DMS79 treated with DMSO at 0.1 percent for 48 hours (cell line): ENCODE results near the gene MKX.

Experiments used
- DNase-seq: peaks from one replicate; lab custom pipeline; 2025; lab: John Stamatoyannopoulos, UW

The MKX gene, protein sequence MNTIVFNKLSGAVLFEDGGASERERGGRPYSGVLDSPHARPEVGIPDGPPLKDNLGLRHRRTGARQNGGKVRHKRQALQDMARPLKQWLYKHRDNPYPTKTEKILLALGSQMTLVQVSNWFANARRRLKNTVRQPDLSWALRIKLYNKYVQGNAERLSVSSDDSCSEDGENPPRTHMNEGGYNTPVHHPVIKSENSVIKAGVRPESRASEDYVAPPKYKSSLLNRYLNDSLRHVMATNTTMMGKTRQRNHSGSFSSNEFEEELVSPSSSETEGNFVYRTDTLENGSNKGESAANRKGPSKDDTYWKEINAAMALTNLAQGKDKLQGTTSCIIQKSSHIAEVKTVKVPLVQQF

DNA sequence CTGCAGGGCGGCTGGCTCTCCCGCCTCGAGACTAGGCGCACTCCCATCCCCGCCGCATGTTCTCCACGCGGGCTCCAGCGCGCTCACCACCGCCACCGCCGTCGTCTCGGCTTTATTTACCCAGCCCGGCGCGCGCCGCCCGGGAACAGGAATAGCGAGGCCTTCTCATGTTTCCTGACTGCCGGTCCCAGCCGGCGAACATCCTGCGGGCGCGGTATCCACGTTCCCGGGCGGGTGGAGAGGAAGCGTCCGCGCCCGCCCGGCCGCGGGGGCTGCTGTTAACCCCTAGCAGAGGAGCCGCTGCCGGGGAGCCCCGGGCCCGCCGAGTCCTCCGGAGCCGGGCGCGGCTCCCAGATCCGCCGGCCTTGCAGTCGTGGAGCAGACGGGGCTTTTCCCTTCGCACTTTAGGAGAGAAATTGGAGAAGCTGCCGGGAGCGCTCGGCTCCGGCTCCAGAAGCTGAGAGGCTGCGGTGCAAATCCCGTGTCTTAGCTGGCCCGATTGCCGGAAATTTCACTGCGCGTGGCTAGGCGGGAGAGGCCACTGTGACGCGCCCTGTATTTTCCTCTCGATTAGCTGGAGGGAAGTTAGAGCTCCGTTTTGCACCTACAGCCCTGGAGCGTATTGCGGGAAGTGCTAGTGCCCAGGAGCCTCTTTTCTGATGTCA, at the start of gene MKX:
MKX (minus strand) TSS at position 88 of the 665 bp plus-strand sequence. CDS start 2,404 bp downstream, outside the sequence.
- DNase-seq = no peak

DNA sequence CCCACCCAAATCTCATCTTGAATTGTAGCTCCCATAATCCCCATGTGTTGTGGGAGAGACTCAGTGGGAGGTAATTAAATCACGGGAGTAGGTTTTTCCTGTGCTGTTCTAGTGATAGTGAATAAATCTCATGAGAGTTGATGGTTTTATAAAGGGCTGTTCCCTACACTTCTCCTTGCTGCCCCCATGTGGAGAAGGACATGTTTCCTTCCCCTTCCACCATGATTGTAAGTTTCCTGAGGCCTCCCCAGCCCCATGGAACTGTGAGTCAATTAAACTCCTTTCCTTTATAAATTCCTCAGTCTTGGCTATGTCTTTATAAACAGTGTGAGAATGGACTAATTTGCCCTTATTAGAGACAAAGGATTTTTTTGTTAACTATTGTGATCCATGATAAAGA, 48.5 kb upstream of the MKX start:
- no peak for DNase-seq

DNA sequence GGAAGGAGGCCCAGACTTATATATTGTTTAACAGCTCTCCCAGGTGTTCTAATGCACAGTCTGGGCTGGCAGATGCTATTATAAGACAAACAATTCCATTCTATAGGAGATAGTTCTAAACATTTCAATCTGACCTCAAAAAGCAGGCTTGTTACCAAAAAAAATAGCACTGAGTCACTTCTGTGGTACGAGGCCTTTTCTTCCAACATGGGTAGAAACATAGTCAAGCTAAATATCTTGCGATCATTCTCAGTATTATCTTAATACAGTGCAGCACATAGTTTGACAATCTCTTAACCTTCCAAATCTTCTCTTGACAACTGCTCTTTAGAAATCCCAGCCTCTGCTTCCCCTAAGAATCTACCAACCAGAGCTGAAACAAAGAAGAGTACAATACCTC, 46.6 kb upstream of the MKX start:
- no peak for DNase-seq

DNA sequence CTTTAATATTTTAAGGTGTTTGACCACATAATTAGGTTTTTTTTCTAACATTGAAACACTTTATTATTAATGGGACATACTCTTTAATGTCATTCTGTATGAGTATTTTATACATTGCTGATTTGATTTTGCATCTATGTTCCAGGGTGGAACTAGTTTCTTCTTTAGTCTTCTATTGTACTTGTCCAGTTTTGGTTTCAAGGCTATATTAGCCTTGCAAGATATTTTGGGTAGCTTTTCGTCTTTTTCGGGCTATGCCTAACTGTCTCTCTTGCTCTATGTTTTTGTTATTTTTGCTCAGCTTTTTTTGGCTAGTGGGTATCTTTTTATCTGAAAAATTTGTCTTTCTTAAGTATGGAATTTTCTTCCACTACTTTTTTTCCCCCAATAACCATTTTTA, 38.7 kb upstream of the MKX start:
- no peak for DNase-seq

DNA sequence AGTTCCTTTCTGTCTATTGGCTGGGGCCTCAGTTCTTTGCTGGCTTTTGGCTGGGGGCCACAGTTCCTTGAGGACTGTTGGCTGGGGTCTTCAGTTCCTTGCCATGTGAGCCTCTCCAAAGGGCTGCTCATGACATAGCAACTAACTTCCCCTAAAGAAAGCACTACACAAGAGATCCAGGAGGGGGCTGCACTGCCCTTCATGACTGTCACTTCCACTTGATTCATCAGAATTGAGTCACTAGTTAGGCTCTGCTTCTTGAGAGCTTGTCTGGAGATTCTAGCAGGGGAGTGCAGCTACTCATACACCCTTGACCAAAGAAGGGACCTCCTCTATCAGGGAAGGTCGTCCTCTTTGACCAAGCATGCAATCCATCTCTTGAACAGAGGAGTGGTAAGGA, 38.0 kb upstream of the MKX start:
- no peak for DNase-seq

DNA sequence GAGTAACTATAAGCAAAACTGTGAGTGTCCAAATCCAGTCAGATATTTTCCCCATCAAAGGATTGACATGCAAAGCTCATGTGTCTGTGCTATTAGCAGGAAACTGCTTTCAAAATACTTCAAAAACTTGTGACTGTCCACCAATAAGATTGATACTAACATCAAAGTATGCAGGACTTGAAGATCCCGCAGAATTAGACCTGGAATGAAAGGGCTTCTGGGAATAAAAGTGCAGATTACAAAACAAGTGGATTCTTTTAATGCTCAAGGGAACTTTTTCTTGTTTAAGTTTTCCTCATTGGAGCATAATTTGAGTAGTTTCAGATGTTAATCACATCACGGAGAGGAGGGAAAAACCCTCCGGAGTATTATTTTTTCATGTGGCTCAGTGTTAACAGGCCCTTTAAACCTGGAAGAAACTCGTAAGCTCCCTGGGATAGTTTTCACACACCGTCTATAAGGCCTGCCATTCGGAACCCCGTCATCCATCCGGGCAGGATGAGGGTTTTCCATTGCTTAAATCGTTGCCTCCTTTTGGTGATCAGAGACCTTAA, 33.9 kb upstream of the MKX start:
- no peak for DNase-seq

DNA sequence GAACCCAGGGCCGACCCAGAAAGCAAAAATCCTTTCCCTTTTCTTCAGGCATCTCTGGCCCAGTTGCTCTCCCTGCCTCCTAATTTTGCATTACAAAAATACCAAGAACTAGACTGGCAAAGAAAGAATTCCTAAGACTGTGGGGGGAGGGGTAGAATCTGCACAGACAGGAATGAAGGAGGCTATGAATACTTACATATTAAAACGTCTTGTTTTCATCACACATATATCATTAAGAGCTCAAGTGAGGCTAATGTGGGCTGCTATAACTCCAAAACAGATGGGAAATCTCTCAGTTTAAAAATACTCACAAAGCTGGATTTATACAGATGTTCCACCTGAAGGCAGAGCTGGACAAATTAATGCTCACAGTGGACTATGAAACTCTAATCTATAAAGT, 29.2 kb upstream of the MKX start:
- no peak for DNase-seq

DNA sequence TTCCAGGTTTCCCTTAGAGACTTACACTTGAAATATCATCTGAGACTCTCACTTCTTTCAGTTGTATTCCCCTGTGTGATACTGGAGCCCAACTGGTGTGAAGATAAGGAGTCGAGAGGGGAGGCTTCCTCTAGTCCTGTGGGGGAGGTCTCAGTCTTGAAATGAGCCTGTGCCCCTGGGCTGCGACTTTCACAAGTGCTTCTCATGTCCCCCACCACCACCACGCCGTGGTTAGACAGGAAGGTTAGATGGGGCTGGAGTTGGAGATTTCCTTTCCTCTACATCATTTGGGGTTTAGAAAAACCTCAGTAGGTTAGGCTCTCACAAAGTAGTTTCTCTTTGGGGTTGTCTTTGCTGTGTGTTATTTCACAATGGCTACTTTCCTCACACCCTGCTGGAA, 25.6 kb upstream of the MKX start:
- DNase-seq = no peak

DNA sequence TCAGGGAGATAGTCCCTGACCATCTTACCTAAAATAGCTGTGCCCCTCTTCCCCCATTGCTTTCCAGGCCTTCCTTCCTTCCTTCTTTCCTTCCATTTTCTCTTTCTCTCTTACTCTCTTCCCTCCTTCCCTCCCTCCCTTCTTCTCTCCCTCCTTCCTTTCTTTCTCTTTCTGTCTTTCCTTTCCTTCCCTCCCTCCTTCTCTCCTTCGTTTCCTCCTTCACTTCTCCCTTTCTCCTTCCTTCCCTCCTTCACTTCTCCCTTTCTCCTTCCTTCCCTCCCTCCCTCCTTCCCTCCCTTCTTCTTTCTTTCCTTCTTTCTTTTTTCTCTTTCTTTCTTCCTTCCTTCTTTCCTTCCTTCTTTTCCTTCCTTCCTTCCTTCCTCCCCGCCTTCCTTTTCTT, 24.6 kb upstream of the MKX start:
- no peak for DNase-seq

DNA sequence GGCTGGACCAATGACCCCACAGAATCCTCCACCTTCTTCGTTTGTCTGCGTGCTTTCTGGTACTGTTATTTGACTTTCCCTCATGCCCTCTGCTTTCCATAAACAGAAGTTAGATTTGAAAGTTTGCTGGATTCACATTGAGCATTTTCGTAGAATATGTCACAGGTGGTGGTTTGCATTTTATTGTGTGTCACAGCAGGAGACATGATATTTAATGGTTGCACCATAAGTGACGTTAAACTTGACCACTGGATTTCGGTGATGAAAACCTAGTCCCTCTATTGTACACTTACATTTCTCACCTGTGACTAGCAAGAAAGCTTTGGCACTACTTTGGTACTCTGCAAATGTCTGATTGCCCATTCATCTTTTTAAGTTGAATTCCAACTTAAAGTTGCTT, 15.2 kb upstream of the MKX start:
- DNase-seq = no peak

DNA sequence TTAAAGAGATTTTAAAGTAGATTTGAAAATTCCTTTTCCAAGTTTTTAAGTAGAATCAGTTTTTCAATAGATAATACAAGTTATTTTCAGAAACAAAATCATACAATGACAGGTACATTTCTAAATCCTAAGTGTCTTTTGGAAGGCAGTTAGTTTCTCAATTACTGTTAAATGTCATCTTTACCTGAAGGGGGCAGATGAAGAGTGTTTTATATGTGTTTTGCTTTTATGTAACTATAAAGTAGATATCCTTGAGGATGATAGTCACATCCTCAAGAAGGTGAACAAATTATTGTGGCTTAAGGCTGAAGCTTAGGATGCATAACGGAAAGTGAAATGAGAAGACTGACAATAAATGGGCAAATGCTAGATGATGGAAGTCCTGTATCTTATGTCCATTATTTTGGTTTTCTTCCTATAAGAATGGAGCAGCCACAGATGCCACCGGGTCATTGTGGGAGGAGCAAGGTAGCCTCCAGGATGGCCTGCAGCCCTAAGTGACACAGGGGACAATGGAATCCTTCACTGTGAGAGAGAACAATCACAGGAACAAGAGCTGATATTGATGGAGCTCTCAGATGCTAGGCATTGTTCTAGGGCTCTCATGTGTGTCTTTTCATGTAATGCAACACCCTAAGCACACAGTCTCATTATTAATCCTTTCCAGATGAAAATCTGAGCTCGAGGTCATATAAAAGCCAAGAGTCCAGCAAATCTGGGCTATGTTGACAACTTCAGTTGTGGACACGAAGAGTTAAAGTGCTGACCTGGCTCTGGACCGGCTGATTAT, 14.1 kb upstream of the MKX start:
- DNase-seq = no peak

DNA sequence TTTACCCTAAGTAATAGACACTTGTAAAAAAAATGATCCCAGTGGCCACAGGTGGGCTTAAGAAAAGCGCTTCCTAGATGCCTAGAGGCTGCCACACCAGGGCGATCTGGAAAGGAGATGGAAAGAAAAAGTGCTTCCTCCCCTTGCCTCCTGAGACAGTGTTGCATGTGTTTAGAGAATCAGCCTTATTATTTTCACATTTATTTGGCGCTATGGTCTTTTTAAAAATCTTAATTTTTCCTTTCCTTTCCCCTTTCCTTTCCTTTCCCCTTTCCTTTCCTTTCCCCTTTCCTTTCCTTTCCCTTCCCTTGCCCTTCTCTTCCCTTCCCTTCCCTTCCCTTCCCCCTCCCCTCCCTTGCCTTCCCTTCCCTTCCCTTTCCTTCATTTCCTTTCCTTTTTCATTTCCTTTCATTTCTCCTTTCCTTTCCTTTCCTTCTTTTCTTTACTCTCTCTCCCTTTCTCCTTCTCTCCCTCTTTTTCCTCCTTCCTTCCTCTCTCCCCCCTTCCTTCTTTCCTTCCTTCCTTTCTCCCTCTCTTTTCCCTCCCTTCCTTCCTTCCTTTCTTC, 7.1 kb upstream of the MKX start:
- DNase-seq = no peak

DNA sequence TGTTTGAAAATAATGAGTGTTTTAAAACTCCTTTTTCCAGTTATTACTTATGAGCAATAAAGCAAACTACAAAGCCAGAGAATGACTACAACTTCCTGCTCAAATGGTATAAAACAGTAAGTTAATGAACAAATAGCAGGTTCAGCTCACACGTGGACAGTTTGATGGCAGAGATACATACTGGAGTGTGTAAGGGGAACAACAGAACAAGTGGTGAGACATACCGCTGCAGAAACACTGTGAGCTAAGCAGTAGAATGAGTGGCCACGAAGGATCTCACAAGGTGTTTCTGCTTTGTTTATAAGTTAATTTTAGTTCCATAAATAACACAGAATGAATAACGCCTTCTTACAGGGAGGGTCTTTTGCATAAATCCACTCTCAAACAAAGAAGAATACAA, 3.0 kb upstream of the MKX start:
- DNase-seq = no peak

DNA sequence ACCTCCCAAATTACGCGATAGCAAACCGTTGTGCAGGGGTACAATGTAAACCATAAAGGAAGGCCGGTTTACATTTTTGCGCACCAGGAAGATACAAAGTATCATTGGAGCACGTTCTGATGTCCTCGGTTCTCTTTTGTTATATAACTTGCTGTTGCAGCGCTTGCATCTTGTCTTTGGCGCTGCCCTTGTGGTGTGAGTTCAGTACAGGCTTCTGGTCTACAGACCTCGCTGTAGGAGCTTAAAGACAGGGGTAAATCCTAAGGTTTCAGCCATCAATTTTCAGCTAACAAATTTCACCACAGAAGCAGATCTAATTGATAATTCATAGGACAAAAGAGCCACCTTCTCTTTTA, 1.5 kb upstream of the MKX start:
- DNase-seq = no peak

DNA sequence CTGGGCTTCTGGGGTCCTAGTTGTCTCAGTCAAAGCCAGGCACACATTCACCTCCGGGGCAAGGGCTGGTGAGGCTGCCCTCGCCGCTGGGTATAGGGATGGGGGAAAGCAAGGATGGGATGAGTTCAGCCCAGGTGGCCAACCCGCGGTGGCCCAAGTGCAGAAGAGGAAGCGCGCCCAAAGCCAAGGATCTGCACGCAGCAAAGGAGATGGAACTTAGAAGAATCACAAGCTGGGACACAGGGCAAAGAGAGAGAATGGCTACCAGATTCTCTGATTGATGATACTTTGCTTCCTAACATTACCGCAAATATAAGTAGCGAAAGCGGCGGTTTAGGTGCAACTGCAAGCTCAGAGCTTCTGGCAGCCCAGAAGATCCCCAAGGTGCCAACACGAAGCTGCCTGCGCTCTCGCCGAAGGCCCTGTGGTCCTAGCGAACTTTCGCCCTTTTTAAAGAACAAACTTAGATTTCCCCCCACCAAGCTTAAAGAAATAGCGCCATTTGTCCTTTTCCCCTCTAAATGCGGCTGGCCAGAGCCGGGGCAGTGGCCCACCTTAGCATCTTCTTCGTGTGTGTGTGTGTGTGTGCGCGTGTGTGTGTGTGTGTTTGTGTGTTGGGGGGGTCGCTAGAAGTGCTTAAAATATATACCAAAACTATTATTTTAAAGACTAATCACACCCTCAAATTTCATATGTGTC, 927 bp upstream of the MKX start:
- DNase-seq = no peak

DNA sequence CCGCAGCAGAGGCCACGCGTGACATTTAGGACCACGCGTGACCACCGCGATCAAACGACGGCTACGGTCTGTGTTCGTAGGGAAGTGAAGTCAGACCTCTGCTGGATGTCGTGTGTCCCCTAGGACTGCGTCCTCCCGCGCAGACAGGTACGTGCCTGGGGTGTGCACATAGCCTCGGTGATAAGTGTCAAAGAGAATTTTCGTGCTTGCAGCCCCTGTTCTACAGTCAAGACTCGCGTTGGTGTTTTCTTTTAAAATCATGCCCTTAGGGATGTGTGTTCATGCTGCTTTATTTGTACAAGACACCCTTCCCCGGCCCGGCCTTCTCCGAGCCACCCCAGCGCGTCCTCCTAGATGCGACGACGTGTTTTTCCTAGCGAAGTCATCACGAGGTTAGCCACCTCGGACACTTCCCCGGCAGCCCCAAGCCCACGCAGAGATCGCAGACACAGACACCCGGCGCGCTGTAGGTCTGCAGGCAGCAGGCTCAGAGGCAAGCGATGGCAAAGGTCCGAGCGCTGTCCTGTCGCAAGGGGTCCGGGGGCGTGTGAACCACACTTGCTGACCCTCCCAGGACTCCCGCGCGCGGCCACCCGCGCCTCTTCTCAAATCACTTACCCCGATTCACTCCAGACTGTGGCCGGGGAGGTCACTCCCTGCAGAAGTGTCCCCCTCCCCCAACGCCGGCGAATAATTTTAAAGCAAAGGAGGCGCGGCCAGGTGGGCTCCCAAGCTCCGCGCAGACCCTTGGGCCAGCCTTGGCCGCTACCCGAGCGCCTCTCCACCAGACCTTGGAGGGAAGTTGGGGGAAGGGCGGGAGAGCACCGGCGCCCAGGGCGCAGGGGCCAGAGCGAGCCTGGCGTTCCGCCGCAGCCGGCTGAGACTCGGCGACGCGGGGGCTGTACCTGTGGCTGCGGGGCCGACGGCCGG, 552 bp downstream of the MKX start:
- DNase-seq = no peak

DNA sequence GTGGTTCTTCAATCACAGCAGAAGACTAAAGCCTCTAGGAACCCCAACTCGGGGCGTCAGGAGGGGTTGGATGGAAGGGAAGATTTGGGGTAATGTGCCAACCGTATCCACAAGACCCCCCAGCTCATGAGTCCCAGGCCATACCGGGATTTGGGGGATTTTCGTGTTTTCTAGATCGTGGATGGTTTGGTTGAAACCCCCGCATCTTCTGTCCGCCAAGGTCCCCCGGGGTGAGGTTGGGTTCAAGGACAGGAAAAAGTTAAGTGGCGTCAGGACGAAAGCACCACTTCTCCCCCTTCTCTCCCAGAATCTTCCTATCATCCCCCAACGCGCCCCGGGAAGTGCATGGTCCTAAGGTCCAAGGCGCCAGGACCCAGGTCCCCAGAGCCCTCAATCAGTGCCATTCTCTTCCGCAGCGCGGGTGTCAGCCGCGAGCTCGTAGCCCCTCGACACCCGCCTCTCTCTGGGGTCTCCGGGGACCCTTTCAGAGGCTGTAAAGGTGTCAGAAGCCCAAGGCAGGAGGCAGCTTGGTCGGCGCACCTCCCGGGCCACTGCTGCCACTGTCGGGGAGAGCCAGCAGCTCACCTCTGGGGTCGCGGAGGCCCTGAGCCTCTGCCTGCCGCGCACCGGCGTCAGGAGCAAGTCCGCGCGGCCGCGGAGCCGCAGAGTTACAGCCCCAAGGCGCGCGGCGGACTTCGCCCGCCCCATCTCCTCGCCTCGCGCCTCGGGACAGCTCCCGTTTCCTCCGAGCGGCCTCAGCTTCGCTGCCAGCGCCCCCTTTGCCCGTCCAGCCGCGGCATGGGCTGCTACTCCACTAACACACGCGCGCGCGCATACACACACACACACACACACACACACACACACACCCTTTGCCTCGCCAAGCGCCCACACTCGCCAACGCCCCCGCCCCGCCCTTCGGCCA, 1.5 kb downstream of the MKX start:
- no peak for DNase-seq

DNA sequence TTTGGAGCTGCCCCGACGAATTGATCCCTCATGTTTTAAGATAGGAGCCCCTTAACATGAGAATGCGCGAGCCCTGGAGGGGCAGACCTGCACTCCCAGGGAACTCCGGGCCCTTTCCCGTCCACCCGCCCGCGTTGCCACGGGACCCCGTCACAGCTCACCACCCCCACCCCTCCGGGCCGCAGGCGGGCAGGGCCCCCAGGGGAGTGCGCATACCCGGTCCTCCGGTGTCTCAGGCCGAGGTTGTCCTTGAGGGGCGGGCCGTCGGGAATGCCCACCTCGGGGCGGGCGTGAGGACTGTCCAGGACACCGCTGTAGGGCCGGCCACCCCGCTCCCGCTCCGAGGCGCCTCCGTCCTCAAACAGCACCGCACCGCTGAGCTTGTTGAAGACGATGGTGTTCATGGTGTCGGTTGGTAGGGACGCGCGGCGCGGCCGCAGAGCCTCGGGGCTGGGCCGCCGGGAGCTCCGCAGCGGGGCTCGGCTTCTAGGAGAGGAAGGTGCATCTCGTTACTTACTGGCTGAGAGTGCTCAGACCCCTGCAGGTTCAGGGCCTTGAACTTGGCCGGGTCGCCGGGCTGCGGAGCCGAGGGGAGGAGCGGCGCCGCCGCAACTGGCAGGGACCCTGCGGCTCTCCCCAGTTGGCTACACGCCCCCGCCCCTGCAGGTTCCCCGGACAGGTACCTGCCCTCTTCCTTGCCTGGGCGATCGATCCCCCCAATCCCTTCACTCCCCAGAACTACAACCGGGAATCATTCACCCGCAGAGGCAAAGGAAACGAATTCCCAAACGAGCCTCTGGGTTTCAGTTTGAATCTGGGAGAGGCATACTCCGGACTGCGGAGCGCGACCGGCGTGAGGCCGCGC, 2.4 kb downstream of the MKX start:
- no peak for DNase-seq
